Heart left ventricle (tissue), 13 donors: Measurements from ENCODE around the gene DLG1.

Source experiments
- CTCF ChIP-seq, 12 donors: fragments of 200-600 bp; sonication (generic) in 4 of 12; IDR thresholded peaks; one replicate each; pipeline versions ENCODE4 v1.5.0 to v1.8.0; 2018 to 2022; ENCODE audit warnings: antibody characterized with exemption in 12 of 12, mild to moderate bottlenecking in 5 of 12
- POLR2A ChIP-seq, 2 donors: fragments of 450-650 bp; IDR thresholded peaks; one replicate each; pipeline ENCODE4 v1.6.1; 2017; ENCODE audit warnings: antibody characterized with exemption in 2 of 2, mild to moderate bottlenecking in 2 of 2, moderate library complexity in 2 of 2
- donor health status: ischemic (EF 13 %, LVEDD 7.1; RV severe dilation, severe dysfunction).
- donor health status: DM: no; HTN: yes; CAD: no.
- donor health status: DM: no; HTN: no; CAD: no.
- donor health status: ischemic (EF 25% LVEDD 6.9; RV normal size, moderate dysfunction).
- donor health status: ischemic (EF 25% LVEDD 5.7; RV mildly dilated, moderate dysfunction).
- donor health status: ischemic (EF 35%, LVEDD 5.7; RV mildly dilated, moderate dysfunction).
- donor health status: nonischemic (EF 11% LVEDD 7.7; RV severe dilation, severe dysfunction).
- donor health status: DM: yes; HTN: yes; CAD: no.
- donor health status: PGD.
- donor health status: ischemic (EF 29% LVEDD 5.4; RV normal size, mild dysfunction).
- donor health status: nonischemic (EF 23%, LVEDD 6.1; RV moderate dilation, normal function).

DNA sequence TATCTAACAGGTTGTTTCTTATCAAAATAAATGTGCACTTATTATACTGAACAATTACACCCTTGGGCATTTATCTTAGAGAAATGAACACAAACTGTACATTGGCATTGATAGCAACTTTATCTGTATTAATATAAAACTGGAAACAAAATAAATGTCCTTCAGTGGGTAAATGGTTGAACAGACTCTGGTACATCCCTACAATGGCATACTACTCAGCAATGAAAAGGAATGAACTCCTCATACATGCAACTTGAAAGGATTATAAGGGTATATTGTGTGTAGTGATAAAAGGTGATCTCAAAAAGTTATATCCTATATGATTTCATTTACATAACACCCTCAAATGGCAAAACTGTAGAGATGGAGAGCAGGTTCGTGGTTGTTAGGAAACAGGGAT, 23.7 kb upstream of the DLG1 start:
- TF ChIP-seq CTCF (IDR thresholded peaks at IDR 0.05) (no peak), POLR2A (IDR thresholded peaks at IDR 0.05) (no peak)
